BLaER1 (cell line): ENCODE measurements around the gene SLIT2.

Experiments
- H3K27ac ChIP-seq: shearing (Covaris generic); formaldehyde crosslinking; 2 replicates; pipeline ENCODE4 v1.8.1; 2022
- H3K27me3 ChIP-seq: shearing (Covaris generic); formaldehyde crosslinking; 2 replicates; pipeline ENCODE4 v1.8.1; 2022
- H3K36me3 ChIP-seq: shearing (Covaris generic); formaldehyde crosslinking; 2 replicates; pipeline ENCODE4 v1.8.1; 2022
- H3K4me1 ChIP-seq: shearing (Covaris generic); formaldehyde crosslinking; 2 replicates; pipeline ENCODE4 v1.8.1; 2022
- H3K4me2 ChIP-seq: shearing (Covaris generic); formaldehyde crosslinking; 2 replicates; pipeline ENCODE4 v1.8.1; 2022
- H3K4me3 ChIP-seq: shearing (Covaris generic); formaldehyde crosslinking; 2 replicates; pipeline ENCODE4 v1.8.1; 2022
- H3K9ac ChIP-seq: shearing (Covaris generic); formaldehyde crosslinking; 2 replicates; pipeline ENCODE4 v1.8.1; 2022
- H3K9me3 ChIP-seq: shearing (Covaris generic); formaldehyde crosslinking; 2 replicates; pipeline ENCODE4 v1.8.1; 2022
- H4K20me1 ChIP-seq: shearing (Covaris generic); formaldehyde crosslinking; 2 replicates; pipeline ENCODE4 v1.8.1; 2022
- Cebpa-rat ChIP-seq: shearing (Covaris generic); IDR thresholded peaks from 2 replicates; pipeline ENCODE4 v1.8.1; 2022

The SLIT2 gene, protein sequence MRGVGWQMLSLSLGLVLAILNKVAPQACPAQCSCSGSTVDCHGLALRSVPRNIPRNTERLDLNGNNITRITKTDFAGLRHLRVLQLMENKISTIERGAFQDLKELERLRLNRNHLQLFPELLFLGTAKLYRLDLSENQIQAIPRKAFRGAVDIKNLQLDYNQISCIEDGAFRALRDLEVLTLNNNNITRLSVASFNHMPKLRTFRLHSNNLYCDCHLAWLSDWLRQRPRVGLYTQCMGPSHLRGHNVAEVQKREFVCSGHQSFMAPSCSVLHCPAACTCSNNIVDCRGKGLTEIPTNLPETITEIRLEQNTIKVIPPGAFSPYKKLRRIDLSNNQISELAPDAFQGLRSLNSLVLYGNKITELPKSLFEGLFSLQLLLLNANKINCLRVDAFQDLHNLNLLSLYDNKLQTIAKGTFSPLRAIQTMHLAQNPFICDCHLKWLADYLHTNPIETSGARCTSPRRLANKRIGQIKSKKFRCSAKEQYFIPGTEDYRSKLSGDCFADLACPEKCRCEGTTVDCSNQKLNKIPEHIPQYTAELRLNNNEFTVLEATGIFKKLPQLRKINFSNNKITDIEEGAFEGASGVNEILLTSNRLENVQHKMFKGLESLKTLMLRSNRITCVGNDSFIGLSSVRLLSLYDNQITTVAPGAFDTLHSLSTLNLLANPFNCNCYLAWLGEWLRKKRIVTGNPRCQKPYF (N-terminal part only)

DNA sequence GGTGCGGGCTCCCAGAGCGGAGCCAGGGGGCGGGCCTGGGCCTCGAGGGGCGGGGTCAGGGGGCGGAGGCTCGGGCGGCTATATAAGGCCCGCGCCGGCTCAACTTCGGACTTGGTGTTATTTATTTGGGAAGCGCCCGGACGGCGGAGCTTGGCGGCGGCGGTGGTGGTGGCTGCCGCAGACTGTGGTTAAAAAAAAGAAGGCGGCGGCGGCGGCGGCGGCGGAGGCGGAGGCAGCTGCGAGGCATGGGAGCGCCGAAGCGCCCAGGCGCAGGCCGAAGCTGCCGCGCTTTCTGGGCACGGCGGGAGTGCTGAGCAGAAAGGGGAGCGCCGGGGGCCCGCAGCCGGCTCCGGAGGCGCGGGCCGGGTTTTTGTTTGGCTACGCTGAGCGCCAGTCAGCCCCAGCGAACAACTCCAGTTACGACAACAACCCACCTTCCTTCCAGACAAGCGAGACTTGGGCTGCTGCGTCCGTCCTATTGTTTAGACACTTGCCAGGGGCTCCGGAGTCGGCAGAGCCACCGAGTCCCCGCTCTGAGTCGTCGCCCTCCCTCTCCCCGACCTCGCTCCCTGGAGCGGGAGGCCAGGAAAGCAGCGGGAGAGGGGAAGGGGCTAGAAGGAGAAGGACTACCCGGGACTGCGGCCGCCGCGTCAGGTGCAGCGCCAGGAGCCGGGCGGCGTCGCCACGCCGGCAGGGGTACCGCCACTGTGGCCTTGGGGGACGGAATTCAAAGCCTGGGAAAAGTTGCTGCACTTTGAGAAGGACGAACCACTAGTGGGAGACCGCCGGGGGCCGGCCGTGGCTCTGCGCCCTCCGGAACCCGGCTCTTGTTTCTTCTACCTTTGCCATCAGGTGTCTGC is at the start of gene SLIT2:
Gene SLIT2 (plus strand): TSS at position 110 of the 860 bp plus-strand sequence. CDS start 1,911 bp downstream, outside the sequence.
- no peak for TF ChIP-seq Cebpa-rat
- Histone ChIP-seq H4K20me1 (no peaks in the 10 kb centered on the region; the same call in 1 of the 2 replicates), H3K4me1 (peaks cover 31% of the 10 kb centered on the region), H3K9ac (peak within 1 kb of the TSS; percentile 45), H3K4me2 (peak within 1 kb of the TSS; percentile 95), H3K27me3 (peaks cover 58% of the 10 kb centered on the region), H3K9me3 (peaks cover 13% of the 10 kb centered on the region), H3K36me3 (no peaks in the 10 kb centered on the region), H3K27ac (no peak within 1 kb of the TSS), H3K4me3 (peak within 1 kb of the TSS; percentile 68)

DNA sequence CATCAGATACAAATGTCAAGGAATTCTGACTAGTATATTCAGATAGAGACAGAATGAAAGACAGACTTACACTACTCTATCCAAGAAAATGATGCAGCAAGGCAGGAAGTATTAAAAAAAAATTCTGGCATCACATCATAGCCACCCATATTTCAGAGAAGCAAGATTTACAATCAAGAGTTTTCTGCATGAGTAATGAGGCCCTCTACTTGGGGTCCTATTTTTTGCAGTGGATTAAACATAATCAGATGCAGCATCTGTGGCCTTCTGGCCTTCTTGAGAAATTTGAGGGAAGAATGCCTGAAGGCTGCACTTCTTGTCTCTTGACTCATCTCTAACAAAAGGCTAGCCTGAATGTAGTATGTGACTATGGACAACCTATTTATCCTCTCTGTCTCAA is 48.2 kb upstream of the SLIT2 start:
- TF ChIP-seq Cebpa-rat, result no peak
- no peak overlapping the region for H3K9ac ChIP-seq
- no peaks in the 10 kb centered on the region for H3K27me3 ChIP-seq
- no peaks in the 10 kb centered on the region for H3K36me3 ChIP-seq
- H3K4me3 ChIP-seq, result no peak overlapping the region
- H3K4me1 ChIP-seq, result no peaks in the 10 kb centered on the region
- no peaks in the 10 kb centered on the region for H4K20me1 ChIP-seq
- H3K27ac ChIP-seq, result no peak overlapping the region
- H3K9me3 ChIP-seq, result no peaks in the 10 kb centered on the region
- H3K4me2 ChIP-seq, result no peak overlapping the region

DNA sequence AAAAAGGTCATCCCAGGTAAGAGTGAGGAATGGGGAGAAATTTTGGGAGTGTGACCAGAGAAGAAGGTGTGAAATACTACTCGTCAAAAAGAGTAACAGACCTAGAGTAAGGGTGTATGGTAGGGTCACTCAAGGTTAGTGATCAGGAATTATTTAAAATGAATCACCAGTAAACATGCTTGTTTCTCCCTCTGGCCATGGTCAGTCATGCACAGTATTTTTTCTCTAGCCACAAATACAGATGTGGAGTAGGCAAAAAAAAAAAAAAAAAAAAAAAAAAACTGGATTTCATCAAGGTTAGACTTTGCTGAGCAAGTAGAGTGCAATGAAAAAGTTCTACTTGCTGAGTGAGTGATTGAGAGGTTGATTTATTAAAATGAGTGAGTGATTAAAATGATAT is 34.2 kb upstream of the SLIT2 start:
- Histone ChIP-seq H3K27ac (no peak overlapping the region), H3K27me3 (no peaks in the 10 kb centered on the region), H3K36me3 (no peaks in the 10 kb centered on the region), H3K4me3 (no peak overlapping the region), H4K20me1 (no peaks in the 10 kb centered on the region), H3K9me3 (no peaks in the 10 kb centered on the region), H3K9ac (no peak overlapping the region), H3K4me1 (no peaks in the 10 kb centered on the region), H3K4me2 (no peak overlapping the region)
- TF ChIP-seq Cebpa-rat, result no peak

DNA sequence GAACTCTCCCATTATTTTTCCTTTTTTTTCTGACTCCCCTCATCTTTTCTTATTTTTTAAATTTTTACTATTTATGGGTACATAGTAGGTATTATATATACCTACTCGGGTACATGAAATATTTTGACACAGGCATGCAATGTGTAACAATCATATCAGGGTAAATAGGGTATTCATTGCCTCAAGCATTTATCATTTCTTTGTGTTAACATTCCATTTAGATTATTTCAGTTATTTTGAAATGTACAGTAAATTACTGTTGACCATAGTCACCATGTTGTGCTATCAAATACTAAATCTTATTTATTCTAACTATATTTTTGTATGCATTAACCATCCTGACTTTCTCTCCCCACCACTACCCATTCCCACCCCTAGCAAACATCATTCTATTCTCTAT is 33.8 kb upstream of the SLIT2 start:
- H3K4me2 ChIP-seq, result no peak overlapping the region
- TF ChIP-seq Cebpa-rat, result no peak
- H3K4me1 ChIP-seq, result no peaks in the 10 kb centered on the region
- no peak overlapping the region for H3K4me3 ChIP-seq
- H3K27ac ChIP-seq, result no peak overlapping the region
- no peaks in the 10 kb centered on the region for H3K27me3 ChIP-seq
- no peaks in the 10 kb centered on the region for H3K9me3 ChIP-seq
- no peak overlapping the region for H3K9ac ChIP-seq
- H4K20me1 ChIP-seq, result no peaks in the 10 kb centered on the region
- no peaks in the 10 kb centered on the region for H3K36me3 ChIP-seq

DNA sequence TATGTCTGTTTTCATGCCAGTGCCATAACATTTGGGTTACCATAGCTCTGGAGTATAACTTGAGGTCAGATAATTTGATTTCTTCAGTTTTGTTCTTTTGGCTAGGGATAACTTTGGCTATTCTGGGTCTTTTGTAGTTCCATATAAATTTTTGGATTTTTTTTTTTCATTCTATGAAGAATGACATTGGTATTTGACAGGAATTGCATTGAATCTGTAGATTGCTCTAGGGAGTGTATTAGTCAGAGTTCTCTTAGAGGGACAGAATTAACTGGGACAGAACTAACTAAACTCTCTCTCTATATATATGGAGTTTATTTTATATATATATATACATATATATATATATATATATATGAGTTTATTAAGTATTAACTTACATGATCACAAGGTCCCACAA is 32.2 kb upstream of the SLIT2 start:
- no peak overlapping the region for H3K4me2 ChIP-seq
- no peaks in the 10 kb centered on the region for H3K27me3 ChIP-seq
- no peaks in the 10 kb centered on the region for H3K36me3 ChIP-seq
- H3K4me1 ChIP-seq, result no peaks in the 10 kb centered on the region
- no peak overlapping the region for H3K9ac ChIP-seq
- H3K27ac ChIP-seq, result no peak overlapping the region
- no peaks in the 10 kb centered on the region for H3K9me3 ChIP-seq
- H4K20me1 ChIP-seq, result no peaks in the 10 kb centered on the region
- no peak overlapping the region for H3K4me3 ChIP-seq
- TF ChIP-seq Cebpa-rat, result no peak

DNA sequence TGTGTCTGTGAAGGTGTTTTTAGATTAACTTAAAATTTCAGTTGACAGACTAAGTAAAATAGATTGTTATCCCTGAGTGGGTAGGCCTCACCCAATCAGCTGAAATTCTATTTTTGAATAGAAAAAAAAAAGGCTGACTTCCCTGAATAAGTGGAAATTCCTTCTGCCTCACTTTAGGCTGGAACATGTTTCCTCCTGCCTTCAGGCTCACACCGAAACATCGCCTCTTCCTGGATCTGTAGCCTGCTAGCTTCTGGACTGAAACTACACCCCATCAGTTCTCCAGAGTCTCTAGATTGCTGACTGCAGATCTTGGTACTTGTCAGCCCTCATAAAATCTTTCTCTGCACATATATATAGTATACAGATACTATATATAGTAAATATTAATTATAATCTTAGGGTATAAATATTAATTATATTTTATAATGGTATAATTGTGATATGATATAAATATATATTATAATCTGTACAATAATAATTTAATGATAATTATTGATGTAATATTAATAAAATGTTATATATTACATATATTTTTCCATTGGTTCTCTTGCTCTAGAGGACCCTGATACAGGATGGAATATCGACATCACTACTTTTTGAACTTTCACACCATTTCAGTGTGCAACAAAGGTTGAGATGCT is 13.7 kb upstream of the SLIT2 start:
- Histone ChIP-seq H3K4me3 (no peak overlapping the region), H3K9me3 (peaks cover 3% of the 10 kb centered on the region; the same call in 1 of the 2 replicates), H3K36me3 (no peaks in the 10 kb centered on the region), H4K20me1 (no peaks in the 10 kb centered on the region), H3K4me2 (no peak overlapping the region), H3K27me3 (no peaks in the 10 kb centered on the region), H3K27ac (no peak overlapping the region), H3K4me1 (no peaks in the 10 kb centered on the region), H3K9ac (no peak overlapping the region)
- TF ChIP-seq Cebpa-rat, result no peak

DNA sequence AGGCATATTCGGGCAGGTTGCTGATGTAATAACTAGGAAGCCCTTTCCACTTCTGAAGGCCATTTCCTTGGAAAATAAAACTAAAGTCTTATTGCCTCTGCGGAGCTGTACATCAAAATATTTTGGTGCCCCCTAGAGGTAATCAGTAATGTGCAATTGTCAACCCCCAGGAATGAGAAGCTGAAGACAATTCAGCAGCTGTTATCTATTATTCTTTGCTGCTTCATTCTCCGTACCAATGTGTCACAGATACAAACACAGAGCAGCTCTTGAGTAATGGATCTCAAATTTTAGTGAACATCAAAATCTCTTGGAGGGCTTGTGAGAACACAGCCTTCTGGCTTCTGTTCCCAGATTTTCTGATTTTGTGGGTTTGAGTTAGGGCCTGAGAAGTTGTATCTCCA is 3.5 kb upstream of the SLIT2 start:
- Histone ChIP-seq H3K9me3 (peaks cover 2% of the 10 kb centered on the region; the same call in 1 of the 2 replicates), H3K4me3 (no peak overlapping the region), H3K27ac (no peak overlapping the region), H4K20me1 (no peaks in the 10 kb centered on the region; the same call in 1 of the 2 replicates), H3K36me3 (no peaks in the 10 kb centered on the region), H3K27me3 (peaks cover 26% of the 10 kb centered on the region), H3K4me2 (no peak overlapping the region), H3K4me1 (peaks cover 9% of the 10 kb centered on the region), H3K9ac (no peak overlapping the region)
- no peak for TF ChIP-seq Cebpa-rat

DNA sequence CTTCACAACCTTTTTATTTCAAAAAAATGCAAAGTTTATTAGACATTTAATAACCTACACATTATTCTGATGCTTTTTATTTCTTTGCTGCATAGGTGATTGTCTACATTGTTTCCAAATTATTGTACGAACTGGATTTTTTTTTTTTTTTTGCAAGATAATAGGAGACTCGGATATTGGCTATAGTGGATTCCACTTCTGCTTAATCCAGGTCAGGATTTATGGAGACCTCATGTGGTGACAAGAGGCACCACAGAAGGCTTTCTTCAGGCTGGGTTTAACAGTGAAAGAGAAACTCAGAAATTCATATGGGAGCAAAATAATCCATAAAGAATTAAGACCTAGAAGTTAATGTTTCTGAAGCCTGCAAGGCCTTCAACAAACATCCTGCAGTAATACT is 2.4 kb upstream of the SLIT2 start:
- no peaks in the 10 kb centered on the region for H3K36me3 ChIP-seq
- no peak for TF ChIP-seq Cebpa-rat
- peaks cover 21% of the 10 kb centered on the region for H3K4me1 ChIP-seq
- no peak overlapping the region for H3K27ac ChIP-seq
- H3K4me3 ChIP-seq, result no peak overlapping the region
- peaks cover 38% of the 10 kb centered on the region for H3K27me3 ChIP-seq
- no peak overlapping the region for H3K4me2 ChIP-seq
- H4K20me1 ChIP-seq, result no peaks in the 10 kb centered on the region; the same call in 1 of the 2 replicates
- peaks cover 13% of the 10 kb centered on the region for H3K9me3 ChIP-seq
- no peak overlapping the region for H3K9ac ChIP-seq

DNA sequence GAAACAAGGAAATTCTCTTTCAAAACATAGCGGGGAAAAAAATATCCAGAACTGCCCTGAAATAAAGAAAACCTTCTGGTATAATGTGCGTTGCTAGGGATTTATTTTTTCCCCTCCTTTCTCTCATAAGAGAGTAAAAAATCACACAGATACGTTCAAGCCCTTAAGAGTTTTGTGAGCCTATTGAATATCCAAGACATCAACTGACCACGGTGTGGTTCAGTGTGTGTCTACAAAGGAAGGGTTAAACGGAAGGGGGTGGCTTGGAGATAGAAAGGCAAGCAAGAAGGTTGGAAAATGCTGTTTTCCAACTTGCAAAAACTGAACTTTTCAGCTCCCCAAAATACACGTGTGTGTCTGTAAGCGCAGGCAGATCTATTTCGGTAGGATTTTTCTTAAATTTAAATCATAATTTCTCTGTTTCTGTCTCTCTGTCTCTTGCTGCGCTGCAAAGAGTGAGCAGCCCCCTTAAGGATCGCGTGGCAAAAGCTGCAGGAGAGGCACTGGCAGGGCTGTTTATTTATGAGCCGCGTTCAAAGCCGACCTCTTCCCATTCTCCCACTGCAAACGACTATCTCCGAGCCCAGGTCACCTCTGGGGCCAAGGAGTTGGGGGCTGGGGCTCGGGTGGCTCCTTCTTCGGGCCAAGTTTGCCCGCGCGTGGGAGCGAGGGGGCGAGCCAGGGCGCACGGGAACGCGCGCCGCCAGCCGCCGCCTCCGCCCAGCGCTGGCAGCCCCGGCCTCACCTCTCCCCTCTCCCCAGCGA is 492 bp upstream of the SLIT2 start:
- Histone ChIP-seq H3K36me3 (no peaks in the 10 kb centered on the region), H3K9me3 (peaks cover 13% of the 10 kb centered on the region), H3K4me2 (peak overlapping the region; percentile 95), H4K20me1 (no peaks in the 10 kb centered on the region; the same call in 1 of the 2 replicates), H3K4me3 (peak overlapping the region; percentile 68), H3K27ac (no peak overlapping the region), H3K4me1 (peaks cover 31% of the 10 kb centered on the region), H3K9ac (no peak overlapping the region; the same call in 1 of the 2 replicates), H3K27me3 (peaks cover 57% of the 10 kb centered on the region)
- no peak for TF ChIP-seq Cebpa-rat
